Astrocyte (in vitro differentiated cells and primary cell): ENCODE measurements around the gene KCNN2. TPM values are rescaled to one million over a fixed set of nuclear protein-coding genes. Genes with fewer than 3 reads are reported as not detected.

Experiments
- DNase-seq: peaks from one replicate; pipeline ENCODE4 v3.0.0-alpha.2; 2010; ENCODE audit warnings: low read depth
- FAIRE-seq: peaks from 2 replicates; lab custom pipeline; 2011; peaks lifted over from hg19 to GRCh38; lab: Jason Lieb, UNC
- H2AFZ ChIP-seq: 2 replicates; pipeline ENCODE4 v1.6.0; 2012; ENCODE audit warnings: low read depth, low read length, inconsistent platforms
- H3K27ac ChIP-seq: 2 replicates; pipeline ENCODE4 v1.5.1; 2011; ENCODE audit warnings: low read depth, low read length, inconsistent platforms
- H3K27me3 ChIP-seq: 2 replicates; pipeline ENCODE4 v1.6.0; 2011; ENCODE audit warnings: low read length, inconsistent platforms; ENCODE audit not compliant: insufficient read depth
- H3K36me3 ChIP-seq: 2 replicates; pipeline ENCODE4 v1.5.1; 2011; ENCODE audit warnings: low read length, inconsistent platforms; ENCODE audit not compliant: insufficient read depth
- H3K4me1 ChIP-seq: 2 replicates; pipeline ENCODE4 v1.5.1; 2011; ENCODE audit warnings: low read length, inconsistent platforms; ENCODE audit not compliant: insufficient read depth
- H3K4me2 ChIP-seq: 2 replicates; pipeline ENCODE4 v1.6.0; 2012; ENCODE audit warnings: low read length, inconsistent platforms
- H3K4me3 ChIP-seq: 2 replicates; pipeline ENCODE4 v1.5.1; 2011; ENCODE audit warnings: low read depth, mild to moderate bottlenecking, low read length, inconsistent platforms; ENCODE audit not compliant: insufficient read depth
- H3K79me2 ChIP-seq: 2 replicates; pipeline ENCODE4 v1.6.0; 2012; ENCODE audit warnings: mild to moderate bottlenecking, low read length, inconsistent platforms; ENCODE audit not compliant: insufficient read depth
- H3K9ac ChIP-seq: 2 replicates; pipeline ENCODE4 v1.6.0; 2012; ENCODE audit warnings: mild to moderate bottlenecking, low read length, inconsistent platforms
- H3K9me3 ChIP-seq: 2 replicates; pipeline ENCODE4 v1.5.1; 2012; ENCODE audit warnings: low read depth, mild to moderate bottlenecking, low read length, inconsistent platforms; ENCODE audit not compliant: insufficient read depth
- H4K20me1 ChIP-seq: 2 replicates; pipeline ENCODE4 v1.6.0; 2012; ENCODE audit warnings: low read length, inconsistent platforms; ENCODE audit not compliant: insufficient read depth
- H3K27ac Mint-ChIP-seq: one replicate; pipeline ENCODE4 v1.8.0; 2021; ENCODE audit warnings: mild to moderate bottlenecking, mixed read lengths; ENCODE audit not compliant: unreplicated experiment
- H3K27me3 Mint-ChIP-seq: one replicate; pipeline ENCODE4 v1.8.0; 2021; ENCODE audit warnings: low read depth, mixed read lengths; ENCODE audit not compliant: unreplicated experiment
- H3K36me3 Mint-ChIP-seq: one replicate; pipeline ENCODE4 v1.8.0; 2021; ENCODE audit warnings: low read depth, mixed read lengths; ENCODE audit not compliant: unreplicated experiment
- H3K4me1 Mint-ChIP-seq: one replicate; pipeline ENCODE4 v1.8.0; 2021; ENCODE audit warnings: low read depth, mixed read lengths; ENCODE audit not compliant: unreplicated experiment
- H3K4me3 Mint-ChIP-seq: one replicate; pipeline ENCODE4 v1.8.0; 2021; ENCODE audit warnings: mild to moderate bottlenecking, moderate library complexity, mixed read lengths; ENCODE audit not compliant: unreplicated experiment
- H3K9me3 Mint-ChIP-seq: one replicate; pipeline ENCODE4 v1.8.0; 2021; ENCODE audit warnings: mild to moderate bottlenecking, mixed read lengths; ENCODE audit not compliant: unreplicated experiment
- EZH2 ChIP-seq: IDR thresholded peaks from 2 replicates; pipeline ENCODE4 v1.6.1; 2012; ENCODE audit warnings: mild to moderate bottlenecking, low read length, inconsistent platforms; ENCODE audit not compliant: insufficient read depth
- total RNA-seq: library from RNA; stranded (reverse); gene quantifications from 2 replicates; pipeline ENCODE4 v1.2.1, GENCODE V29; 2021
- TF ChIP-seq, protein P1 (sequence below): IDR thresholded peaks from 2 replicates; pipeline ENCODE4 v1.5.1; 2011; ENCODE audit warnings: low read depth, mild to moderate bottlenecking, inconsistent platforms, low read length, moderate library complexity; ENCODE audit not compliant: insufficient read depth

The KCNN2 gene
- total RNA-seq, 1 donor from 2014 or later: 0.32 TPM

DNA sequence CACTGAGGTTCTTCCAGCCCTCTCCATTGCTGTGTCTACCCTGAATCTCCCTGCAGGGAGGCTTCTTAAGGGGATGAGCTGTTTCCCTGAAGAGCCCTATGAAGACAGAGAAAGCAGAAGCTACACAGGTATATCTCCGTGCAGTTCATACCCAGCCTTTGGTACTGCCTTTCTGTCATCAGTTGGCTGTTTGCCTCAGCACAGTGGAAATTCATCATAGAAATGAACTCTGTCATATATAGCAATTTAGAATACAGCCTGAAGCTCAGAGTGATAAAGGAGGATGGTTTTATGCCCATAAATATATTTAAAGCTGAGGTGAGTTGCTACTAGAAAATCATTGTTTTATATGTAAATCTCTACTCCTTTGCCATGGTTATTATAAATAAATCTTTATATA lies 42.6 kb upstream of the KCNN2 start:
- Histone ChIP-seq H2AFZ (no peak overlapping the region), H3K4me3 (no peak overlapping the region), H3K27ac (no peak overlapping the region), H3K9me3 (no peaks in the 10 kb centered on the region), H4K20me1 (no peaks in the 10 kb centered on the region), H3K79me2 (no peaks in the 10 kb centered on the region), H3K36me3 (no peaks in the 10 kb centered on the region), H3K27me3 (no peaks in the 10 kb centered on the region), H3K4me1 (no peaks in the 10 kb centered on the region), H3K4me2 (no peak overlapping the region), H3K9ac (no peak overlapping the region)
- TF ChIP-seq, protein P1, sequence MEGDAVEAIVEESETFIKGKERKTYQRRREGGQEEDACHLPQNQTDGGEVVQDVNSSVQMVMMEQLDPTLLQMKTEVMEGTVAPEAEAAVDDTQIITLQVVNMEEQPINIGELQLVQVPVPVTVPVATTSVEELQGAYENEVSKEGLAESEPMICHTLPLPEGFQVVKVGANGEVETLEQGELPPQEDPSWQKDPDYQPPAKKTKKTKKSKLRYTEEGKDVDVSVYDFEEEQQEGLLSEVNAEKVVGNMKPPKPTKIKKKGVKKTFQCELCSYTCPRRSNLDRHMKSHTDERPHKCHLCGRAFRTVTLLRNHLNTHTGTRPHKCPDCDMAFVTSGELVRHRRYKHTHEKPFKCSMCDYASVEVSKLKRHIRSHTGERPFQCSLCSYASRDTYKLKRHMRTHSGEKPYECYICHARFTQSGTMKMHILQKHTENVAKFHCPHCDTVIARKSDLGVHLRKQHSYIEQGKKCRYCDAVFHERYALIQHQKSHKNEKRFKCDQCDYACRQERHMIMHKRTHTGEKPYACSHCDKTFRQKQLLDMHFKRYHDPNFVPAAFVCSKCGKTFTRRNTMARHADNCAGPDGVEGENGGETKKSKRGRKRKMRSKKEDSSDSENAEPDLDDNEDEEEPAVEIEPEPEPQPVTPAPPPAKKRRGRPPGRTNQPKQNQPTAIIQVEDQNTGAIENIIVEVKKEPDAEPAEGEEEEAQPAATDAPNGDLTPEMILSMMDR: no peak
- no peak for TF ChIP-seq EZH2
- H3K27ac Mint-ChIP-seq: no peak overlapping the region
- FAIRE-seq (no peak), DNase-seq (no peak)
- H3K9me3 Mint-ChIP-seq: no peaks in the 10 kb centered on the region
- H3K4me3 Mint-ChIP-seq: no peak overlapping the region
- no peaks in the 10 kb centered on the region for H3K36me3 Mint-ChIP-seq
- H3K27me3 Mint-ChIP-seq: no peaks in the 10 kb centered on the region
- H3K4me1 Mint-ChIP-seq: peaks cover 6% of the 10 kb centered on the region

DNA sequence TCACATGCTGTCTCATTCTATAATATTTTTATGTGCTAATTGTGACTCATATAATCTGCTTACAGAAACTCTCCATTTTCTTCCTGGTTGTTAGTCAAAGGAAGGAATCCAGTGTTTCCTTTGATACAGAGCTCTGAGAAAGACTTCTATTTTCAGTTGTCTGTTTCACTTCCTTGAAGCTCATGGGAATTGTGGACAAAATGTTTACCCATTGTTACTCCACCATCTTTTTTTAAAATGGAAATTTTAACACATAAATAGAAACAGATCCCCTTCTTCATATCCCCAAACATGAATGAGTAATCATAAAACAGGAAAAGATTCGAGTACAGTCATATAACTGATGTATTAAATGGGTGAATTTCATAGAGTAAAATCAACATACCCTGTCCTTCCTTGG lies 42.0 kb upstream of the KCNN2 start:
- Histone ChIP-seq H3K79me2 (no peaks in the 10 kb centered on the region), H4K20me1 (no peaks in the 10 kb centered on the region), H2AFZ (no peak overlapping the region), H3K9ac (no peak overlapping the region), H3K27me3 (no peaks in the 10 kb centered on the region), H3K27ac (peak overlapping the region; percentile 1), H3K4me3 (no peak overlapping the region), H3K4me2 (no peak overlapping the region), H3K9me3 (no peaks in the 10 kb centered on the region), H3K36me3 (no peaks in the 10 kb centered on the region), H3K4me1 (no peaks in the 10 kb centered on the region)
- Mint-ChIP-seq H3K27ac (no peak overlapping the region), H3K27me3 (no peaks in the 10 kb centered on the region), H3K9me3 (no peaks in the 10 kb centered on the region), H3K4me1 (peaks cover 6% of the 10 kb centered on the region), H3K36me3 (no peaks in the 10 kb centered on the region), H3K4me3 (no peak overlapping the region)
- FAIRE-seq (no peak), DNase-seq (no peak)
- TF ChIP-seq, protein P1: no peak

DNA sequence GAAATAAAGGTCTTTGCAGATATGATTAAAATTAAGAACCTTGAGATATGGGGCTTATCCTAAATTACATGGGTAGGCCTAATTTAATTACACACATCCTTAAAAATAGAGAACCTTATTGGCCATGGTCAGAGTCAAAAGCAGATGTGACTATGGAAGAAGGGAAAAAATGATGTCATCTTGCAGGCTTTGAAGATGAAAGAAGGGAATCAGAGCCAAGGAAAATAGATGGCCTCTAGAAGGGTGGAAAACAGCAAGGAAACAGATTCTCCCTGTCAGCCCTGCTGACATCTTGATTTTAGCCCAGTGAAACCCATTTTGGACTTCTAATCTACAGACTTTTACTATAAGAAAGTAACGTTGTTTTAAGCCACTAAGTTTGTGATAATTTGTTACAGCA lies 37.6 kb upstream of the KCNN2 start:
- no peaks in the 10 kb centered on the region for H3K36me3 Mint-ChIP-seq
- no peak overlapping the region for H3K9ac ChIP-seq
- H3K36me3 ChIP-seq: no peaks in the 10 kb centered on the region
- no peaks in the 10 kb centered on the region for H3K27me3 ChIP-seq
- no peaks in the 10 kb centered on the region for H3K27me3 Mint-ChIP-seq
- H3K4me1 Mint-ChIP-seq: peaks cover 7% of the 10 kb centered on the region
- TF ChIP-seq, protein P1: no peak
- no peak for TF ChIP-seq EZH2
- H3K27ac Mint-ChIP-seq: no peak overlapping the region
- no peaks in the 10 kb centered on the region for H3K79me2 ChIP-seq
- H3K4me2 ChIP-seq: no peak overlapping the region
- FAIRE-seq (no peak), DNase-seq (no peak)
- no peak overlapping the region for H3K4me3 Mint-ChIP-seq
- no peaks in the 10 kb centered on the region for H4K20me1 ChIP-seq
- no peak overlapping the region for H3K4me3 ChIP-seq
- H2AFZ ChIP-seq: no peak overlapping the region
- H3K9me3 Mint-ChIP-seq: no peaks in the 10 kb centered on the region
- no peaks in the 10 kb centered on the region for H3K4me1 ChIP-seq
- no peaks in the 10 kb centered on the region for H3K9me3 ChIP-seq
- H3K27ac ChIP-seq: no peak overlapping the region
